SK-N-SH (cell line): ENCODE measurements around the gene PLVAP. TPM values are rescaled to one million over a fixed set of nuclear protein-coding genes. Genes with fewer than 3 reads are reported as not detected.

Experiments
- CTCF ChIA-PET: fragments of 300-600, 350-600 bp; formaldehyde crosslinking; extraction: SDS; loops from one replicate; lab custom pipeline; 2021; lab: Yijun Ruan, JAX
- POLR2A ChIA-PET: fragments of 350-600 bp; sonication (Branson Sonifier 250); formaldehyde crosslinking; extraction: SDS; loops from one replicate; lab custom pipeline; 2020; ENCODE audit warnings: antibody characterized with exemption, inconsistent platforms; lab: Yijun Ruan, JAX
- DNase-seq: peaks from one replicate; pipeline ENCODE4 v3.0.0; 2012
- H2AFZ ChIP-seq: fragments of 200-600 bp; sonication (generic); 2 replicates; pipeline ENCODE4 v1.8.1; 2016; ENCODE audit warnings: antibody characterized with exemption, mild to moderate bottlenecking, low read depth
- H3F3A ChIP-seq: fragments of 200-600 bp; sonication (generic); replicated peaks from 2 replicates; pipeline ENCODE3; 2016; ENCODE audit warnings: antibody characterized with exemption, mild to moderate bottlenecking; ENCODE audit not compliant: insufficient read depth
- H3K27ac ChIP-seq, 2 experiments: fragments of 200-500 bp in 1 of 2; fragments of 200-600 bp in 1 of 2; sonication (Bioruptor generic) in 1 of 2; sonication (generic), shearing (Covaris generic) in 1 of 2; 2 replicates each; pipeline versions ENCODE4 v1.5.1 to v1.6.1; 2014 to 2016; ENCODE audit warnings: low read depth in 2 of 2, inconsistent platforms in 1 of 2, low read length in 1 of 2, mild to moderate bottlenecking in 1 of 2, mixed read lengths in 1 of 2
- H3K27me3 ChIP-seq: fragments of 200-600 bp; sonication (generic), shearing (Covaris generic); 2 replicates; pipeline ENCODE4 v1.6.1; 2016; ENCODE audit warnings: mixed run types; ENCODE audit not compliant: insufficient read depth
- H3K36me3 ChIP-seq, 2 experiments: fragments of 200-500 bp in 1 of 2; fragments of 200-600 bp in 1 of 2; sonication (Bioruptor generic) in 1 of 2; sonication (generic) in 1 of 2; replicated peaks in 1 of 2; 2 replicates each; pipeline versions ENCODE3 to v1.5.1; 2014 to 2016; ENCODE audit warnings: low read length in 1 of 2, mild to moderate bottlenecking in 1 of 2; ENCODE audit not compliant: insufficient read depth in 2 of 2, control insufficient read depth in 1 of 2
- H3K4me1 ChIP-seq, 2 experiments: fragments of 200-500 bp in 1 of 2; fragments of 200-600 bp in 1 of 2; sonication (Bioruptor generic) in 1 of 2; sonication (generic), shearing (Covaris generic) in 1 of 2; 2 replicates each; pipeline versions ENCODE4 v1.5.1 to v1.6.1; 2014 to 2016; ENCODE audit warnings: low read depth in 1 of 2, low read length in 1 of 2, mixed run types in 1 of 2; ENCODE audit not compliant: insufficient read depth in 2 of 2, control insufficient read depth in 1 of 2
- H3K4me2 ChIP-seq: fragments of 200-600 bp; sonication (generic), shearing (Covaris generic); 2 replicates; pipeline ENCODE4 v1.6.1; 2017; ENCODE audit warnings: mixed run types
- H3K4me3 ChIP-seq, 2 experiments: fragments of 200-500 bp in 1 of 2; fragments of 200-600 bp in 1 of 2; sonication (Bioruptor generic) in 1 of 2; sonication (generic), shearing (Covaris generic) in 1 of 2; 2 replicates each; pipeline versions ENCODE4 v1.5.1 to v1.8.1; 2014 to 2016; ENCODE audit warnings: low read depth in 2 of 2, inconsistent platforms in 1 of 2, low read length in 1 of 2, mild to moderate bottlenecking in 1 of 2, mixed read lengths in 1 of 2, moderate library complexity in 1 of 2
- H3K79me2 ChIP-seq: fragments of 200-600 bp; sonication (generic); 2 replicates; pipeline ENCODE4 v1.8.1; 2017; ENCODE audit warnings: mild to moderate bottlenecking; ENCODE audit not compliant: insufficient read depth
- H3K9ac ChIP-seq: fragments of 200-600 bp; sonication (generic); 2 replicates; pipeline ENCODE4 v1.6.1; 2017; ENCODE audit warnings: mixed run types
- H3K9me2 ChIP-seq: fragments of 200-600 bp; sonication (generic); 2 replicates; pipeline ENCODE4 v1.6.1; 2017; ENCODE audit warnings: mixed run types
- H3K9me3 ChIP-seq: fragments of 200-600 bp; sonication (generic); 2 replicates; pipeline ENCODE4 v1.6.1; 2017; ENCODE audit warnings: mixed run types, mild to moderate bottlenecking, moderate library complexity
- H4K20me1 ChIP-seq: fragments of 200-600 bp; sonication (generic); 2 replicates; pipeline ENCODE4 v1.6.1; 2017; ENCODE audit warnings: mild to moderate bottlenecking, mixed run types; ENCODE audit not compliant: insufficient read depth
- CHD2 ChIP-seq: fragments of 150-350 bp; IDR thresholded peaks from 2 replicates; pipeline ENCODE4 v1.6.1; 2018; ENCODE audit warnings: low read length; ENCODE audit not compliant: partially characterized antibody
- FOSL2 ChIP-seq: IDR thresholded peaks from 2 replicates; pipeline ENCODE4 v1.4.0; 2012; ENCODE audit warnings: low read depth, mild to moderate bottlenecking, moderate library complexity, borderline replicate concordance
- FOXJ3 ChIP-seq: sonication (generic); formaldehyde crosslinking; IDR thresholded peaks from 2 replicates; pipeline ENCODE4 v1.5.1; 2020; ENCODE audit warnings: mild to moderate bottlenecking, missing genetic modification reagents
- FOXM1 ChIP-seq: IDR thresholded peaks from 2 replicates; pipeline ENCODE4 v1.4.0; 2012; ENCODE audit warnings: low read depth, mild to moderate bottlenecking
- GABPA ChIP-seq: IDR thresholded peaks from 2 replicates; pipeline ENCODE4 v1.4.0; 2012; ENCODE audit warnings: low read depth, mild to moderate bottlenecking
- GATA2 ChIP-seq: sonication (generic); formaldehyde crosslinking; IDR thresholded peaks from 2 replicates; pipeline ENCODE4 v1.5.0; 2020; ENCODE audit warnings: mild to moderate bottlenecking, missing genetic modification reagents
- JUND ChIP-seq: IDR thresholded peaks from 2 replicates; pipeline ENCODE4 v1.4.0; 2012
- MEF2A ChIP-seq: IDR thresholded peaks from 2 replicates; pipeline ENCODE4 v1.4.0; 2012; ENCODE audit warnings: low read depth, borderline replicate concordance
- POLR2AphosphoS5 ChIP-seq: IDR thresholded peaks from 2 replicates; pipeline ENCODE4 v1.6.1; 2012; ENCODE audit warnings: low read depth, low read length
- RCOR1 ChIP-seq: fragments of 150-350 bp; IDR thresholded peaks from 2 replicates; pipeline ENCODE4 v1.6.1; 2017; ENCODE audit warnings: antibody characterized with exemption, low read length
- RFX5 ChIP-seq: IDR thresholded peaks from 2 replicates; pipeline ENCODE4 v1.6.1; 2012; ENCODE audit warnings: mild to moderate bottlenecking, improper control_type of control experiment, low read length
- RXRA ChIP-seq: IDR thresholded peaks from 2 replicates; pipeline ENCODE4 v1.4.0; 2012; ENCODE audit warnings: low read depth, mild to moderate bottlenecking, borderline replicate concordance
- SIN3A ChIP-seq: IDR thresholded peaks from 2 replicates; pipeline ENCODE4 v1.6.1; 2012; ENCODE audit warnings: low read depth, mild to moderate bottlenecking, low read length, moderate library complexity, borderline replicate concordance
- TCF12 ChIP-seq: IDR thresholded peaks from 2 replicates; pipeline ENCODE4 v1.4.0; 2012
- TEAD4 ChIP-seq: IDR thresholded peaks from 2 replicates; pipeline ENCODE4 v1.4.0; 2012; ENCODE audit warnings: mild to moderate bottlenecking, borderline replicate concordance; ENCODE audit not compliant: insufficient read depth
- YY1 ChIP-seq: IDR thresholded peaks from 2 replicates; pipeline ENCODE4 v1.4.0; 2012; ENCODE audit warnings: low read depth, mild to moderate bottlenecking
- WGBS: methylation state at CpG from one replicate; pipeline ENCODE4 v1.1.6; 2017; ENCODE audit warnings: low lambda C conversion rate; 5-methylcytosine and 5-hydroxymethylcytosine counted together
- polyA plus RNA-seq, 3 experiments: library from polyadenylated mRNA; depleted of rRNA; stranded (reverse); fragments of >200 nt; gene quantifications; 2 replicates each; pipeline ENCODE4 v1.2.3, GENCODE V29; 2012
- TF ChIP-seq, protein P1 (sequence below): fragments of 150-350 bp; IDR thresholded peaks from 2 replicates; pipeline ENCODE4 v1.6.1; 2017; ENCODE audit warnings: antibody characterized with exemption, low read length, low read depth, borderline replicate concordance
- TF ChIP-seq, protein P2 (sequence below): fragments of 150-350 bp; IDR thresholded peaks from 2 replicates; pipeline ENCODE4 v1.6.1; 2016; ENCODE audit warnings: mild to moderate bottlenecking, low read depth, low read length

The PLVAP gene
- polyA plus RNA-seq, 1 of the 3 experiments (the other 2 are of a cell fraction): not detected

DNA sequence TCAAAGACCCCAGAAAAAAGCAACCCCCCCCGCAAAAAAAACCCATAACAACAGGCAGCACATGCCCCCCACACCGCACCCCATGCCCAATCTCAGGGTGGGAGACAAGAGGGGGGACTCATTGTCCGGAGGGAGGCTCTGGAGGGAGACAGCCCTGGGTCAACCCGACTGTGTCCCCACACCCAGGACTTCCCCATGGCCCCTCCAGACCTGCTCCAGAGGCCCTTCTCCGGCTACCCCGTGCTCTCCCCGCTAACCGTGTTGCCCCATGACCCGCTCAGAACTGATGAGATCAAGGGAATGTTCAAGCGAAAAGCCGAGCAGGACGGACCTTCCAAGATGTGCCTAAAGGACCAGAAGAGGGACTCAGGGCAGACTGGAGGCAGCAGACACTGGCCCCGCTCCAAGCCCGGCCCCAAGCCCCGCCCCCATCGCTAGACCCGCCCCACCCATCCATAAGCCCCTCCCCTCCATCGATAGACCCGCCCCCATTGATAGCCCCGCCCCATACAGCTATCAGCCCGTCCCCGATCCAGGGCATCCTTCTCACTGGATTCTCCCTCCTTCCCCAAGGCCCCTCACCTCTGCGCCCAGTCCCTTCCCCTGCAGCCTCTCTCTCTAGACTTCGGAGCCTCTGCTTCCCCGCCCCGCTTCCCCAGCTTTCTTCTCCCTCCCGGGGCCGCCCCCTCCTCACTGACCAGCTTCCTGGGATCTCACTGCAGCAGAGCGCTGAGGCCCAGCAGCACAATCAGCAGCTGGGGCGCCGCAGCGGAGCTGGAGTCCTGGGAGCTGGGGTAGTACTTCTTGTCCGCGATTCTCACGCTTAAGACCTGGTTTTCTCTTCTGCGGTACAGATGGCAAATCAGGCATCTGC, 26.1 kb upstream of the PLVAP start:
- H3K9me3 ChIP-seq: no peaks in the 10 kb centered on the region
- peaks cover 0 to 23% of the 10 kb centered on the region in 2 experiments; a peak in 1 of 4 replicates for H3K4me1 ChIP-seq
- H4K20me1 ChIP-seq: no peaks in the 10 kb centered on the region
- no peak overlapping the region for H3K9ac ChIP-seq
- H3K27ac ChIP-seq: no peak overlapping the region; a peak in 1 of 4 replicates
- H3K36me3 ChIP-seq: no peaks in the 10 kb centered on the region
- no peaks in the 10 kb centered on the region for H3F3A ChIP-seq
- H3K4me3 ChIP-seq: peak overlapping the region in 1 of 2 experiments; percentile 28; a peak in 2 of 4 replicates
- no peak overlapping the region for H3K4me2 ChIP-seq
- H3K9me2 ChIP-seq: no peaks in the 10 kb centered on the region
- H3K27me3 ChIP-seq: no peaks in the 10 kb centered on the region
- ChIA-PET POLR2A (interaction anchor here (1.2 kb wide), 1 partner anchor 12 kb away, joined by 4 read pairs; no protein-coding TSS in a partner anchor), CTCF (interaction anchor here (0.6 to 1.7 kb wide), 5 partner anchors 12 to 58 kb away, joined by 3 to 8 read pairs (median 3); partner anchors contain the start of gene MVB12A)
- H2AFZ ChIP-seq: no peak overlapping the region
- H3K79me2 ChIP-seq: no peaks in the 10 kb centered on the region
- 33% methylated on average over 29 of the region's 36 CpGs for WGBS
- DNase-seq: peak; percentile 98
- TF ChIP-seq GATA2 (CRISPR knock-in tag) (no peak), TEAD4 (no peak), MEF2A (no peak), RCOR1 (no peak)
- TF ChIP-seq, protein P1, sequence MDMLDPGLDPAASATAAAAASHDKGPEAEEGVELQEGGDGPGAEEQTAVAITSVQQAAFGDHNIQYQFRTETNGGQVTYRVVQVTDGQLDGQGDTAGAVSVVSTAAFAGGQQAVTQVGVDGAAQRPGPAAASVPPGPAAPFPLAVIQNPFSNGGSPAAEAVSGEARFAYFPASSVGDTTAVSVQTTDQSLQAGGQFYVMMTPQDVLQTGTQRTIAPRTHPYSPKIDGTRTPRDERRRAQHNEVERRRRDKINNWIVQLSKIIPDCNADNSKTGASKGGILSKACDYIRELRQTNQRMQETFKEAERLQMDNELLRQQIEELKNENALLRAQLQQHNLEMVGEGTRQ: no peak

DNA sequence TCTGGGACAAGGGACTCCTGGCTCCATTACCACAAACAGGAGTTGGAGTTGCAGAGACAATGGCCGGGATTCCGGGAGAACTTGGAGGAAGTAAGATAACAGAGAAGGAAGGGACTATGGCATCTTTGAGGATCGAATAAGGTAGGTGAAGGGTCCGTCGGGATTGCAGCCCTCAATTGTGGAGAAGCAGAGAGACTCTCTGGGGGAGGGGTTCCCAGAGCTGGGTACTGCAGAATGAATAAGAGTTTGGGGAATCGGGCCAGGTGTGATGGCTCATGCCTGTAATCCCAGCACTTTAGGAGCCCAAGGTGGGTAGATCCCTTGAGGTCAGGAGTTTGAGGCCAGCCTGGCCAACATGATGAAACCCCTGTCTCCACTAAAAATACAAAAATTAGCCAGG, 24.5 kb upstream of the PLVAP start:
- no peak overlapping the region for H3K9ac ChIP-seq
- no peaks in the 10 kb centered on the region for H3K9me3 ChIP-seq
- H3K27ac ChIP-seq: no peak overlapping the region
- peaks cover 0 to 23% of the 10 kb centered on the region in 2 experiments; a peak in 1 of 4 replicates for H3K4me1 ChIP-seq
- H3K27me3 ChIP-seq: no peaks in the 10 kb centered on the region
- TF ChIP-seq JUND: no peak
- TF ChIP-seq FOXJ3: no peak
- 97% methylated on average over 6 of the region's 6 CpGs for WGBS
- no peak overlapping the region for H3K4me2 ChIP-seq
- ChIA-PET POLR2A (no interaction called here), CTCF (interaction anchor here (1.2 kb wide), 1 partner anchor 9 kb away, joined by 4 read pairs; no protein-coding TSS in a partner anchor)
- H4K20me1 ChIP-seq: no peaks in the 10 kb centered on the region
- H3K4me3 ChIP-seq: no peak overlapping the region
- no peaks in the 10 kb centered on the region for H3F3A ChIP-seq
- H2AFZ ChIP-seq: no peak overlapping the region
- DNase-seq: no peak
- no peaks in the 10 kb centered on the region for H3K79me2 ChIP-seq
- H3K9me2 ChIP-seq: no peaks in the 10 kb centered on the region
- no peaks in the 10 kb centered on the region for H3K36me3 ChIP-seq

DNA sequence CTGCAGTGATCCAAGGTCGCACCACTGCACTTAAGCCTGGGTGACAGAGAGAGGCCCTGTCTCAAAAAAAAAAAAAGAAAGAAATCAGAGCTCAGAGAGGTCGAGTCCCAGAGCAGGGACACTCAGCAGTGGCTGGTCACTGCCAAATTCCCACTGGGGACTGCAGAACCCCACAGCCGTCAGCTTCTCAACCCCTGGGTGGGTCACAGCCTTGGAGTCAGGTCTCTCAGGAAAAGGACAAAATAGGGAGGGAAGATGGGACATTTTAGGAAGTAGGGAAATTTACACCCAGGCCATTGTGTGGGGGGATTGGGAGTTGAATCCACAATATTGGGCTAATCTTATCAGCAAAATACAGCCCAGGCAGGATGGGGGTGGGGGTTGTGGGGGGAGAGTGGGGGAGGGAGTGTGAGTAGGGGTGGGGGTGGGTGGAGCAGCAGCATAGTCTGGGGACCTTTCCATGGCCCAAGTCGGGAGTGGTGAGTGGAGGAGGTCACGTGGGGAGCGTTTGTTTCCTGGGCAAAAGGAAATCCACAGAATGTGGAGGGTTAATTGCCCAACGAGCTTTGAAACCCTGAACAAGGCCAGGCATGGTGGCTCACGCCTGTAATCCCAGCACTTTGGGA, 21.9 kb upstream of the PLVAP start:
- no peak overlapping the region for H3K4me3 ChIP-seq
- H3K36me3 ChIP-seq: no peaks in the 10 kb centered on the region
- CTCF ChIA-PET: interaction anchor here (1.2 to 3.6 kb wide), 4 partner anchors 9 to 67 kb away, joined by 4 to 11 read pairs (median 7); partner anchors contain the start of gene TMEM221
- peak; percentile 22 for DNase-seq
- no peak overlapping the region for H3K27ac ChIP-seq
- H3K79me2 ChIP-seq: no peaks in the 10 kb centered on the region
- no peaks in the 10 kb centered on the region for H4K20me1 ChIP-seq
- TF ChIP-seq RFX5 (no peak), FOSL2 (no peak), POLR2AphosphoS5 (no peak), SIN3A (no peak), FOXJ3 (no peak), FOXM1 (no peak), TCF12 (no peak), GABPA (no peak), YY1 (no peak), RXRA (no peak), TEAD4 (no peak), CHD2 (no peak)
- TF ChIP-seq, protein P2, sequence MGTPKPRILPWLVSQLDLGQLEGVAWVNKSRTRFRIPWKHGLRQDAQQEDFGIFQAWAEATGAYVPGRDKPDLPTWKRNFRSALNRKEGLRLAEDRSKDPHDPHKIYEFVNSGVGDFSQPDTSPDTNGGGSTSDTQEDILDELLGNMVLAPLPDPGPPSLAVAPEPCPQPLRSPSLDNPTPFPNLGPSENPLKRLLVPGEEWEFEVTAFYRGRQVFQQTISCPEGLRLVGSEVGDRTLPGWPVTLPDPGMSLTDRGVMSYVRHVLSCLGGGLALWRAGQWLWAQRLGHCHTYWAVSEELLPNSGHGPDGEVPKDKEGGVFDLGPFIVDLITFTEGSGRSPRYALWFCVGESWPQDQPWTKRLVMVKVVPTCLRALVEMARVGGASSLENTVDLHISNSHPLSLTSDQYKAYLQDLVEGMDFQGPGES: no peak
- 72% methylated on average over 8 of the region's 8 CpGs for WGBS
- POLR2A ChIA-PET: no interaction called here
- H3K4me2 ChIP-seq: no peak overlapping the region
- no peaks in the 10 kb centered on the region for H3K9me3 ChIP-seq
- no peak overlapping the region for H3K9ac ChIP-seq
- peaks cover 0 to 5% of the 10 kb centered on the region in 2 experiments; a peak in 1 of 4 replicates for H3K4me1 ChIP-seq
- peaks cover 3% of the 10 kb centered on the region for H3F3A ChIP-seq
- no peaks in the 10 kb centered on the region for H3K9me2 ChIP-seq
- H2AFZ ChIP-seq: no peak overlapping the region
- no peaks in the 10 kb centered on the region for H3K27me3 ChIP-seq
